HepG2 (cell line): ENCODE measurements around the gene ANKS1B. TPM values are rescaled to one million over a fixed set of nuclear protein-coding genes. Genes with fewer than 3 reads are reported as not detected.

Source experiments
- DMAP1 ChIP-seq: IDR thresholded peaks from 2 replicates; pipeline ENCODE4 v1.6.1; 2016
- ELF3 ChIP-seq: IDR thresholded peaks from 2 replicates; pipeline ENCODE4 v1.6.1; 2016; ENCODE audit warnings: missing genetic modification reagents, missing compliant biosample characterization
- IRF2 ChIP-seq: IDR thresholded peaks from 2 replicates; pipeline ENCODE4 v1.6.1; 2018; ENCODE audit warnings: missing genetic modification reagents, missing compliant biosample characterization
- KLF12 ChIP-seq: sonication (generic); formaldehyde crosslinking; IDR thresholded peaks from 2 replicates; pipeline ENCODE4 v1.4.0; 2020; ENCODE audit warnings: missing genetic modification reagents, borderline replicate concordance
- MED13 ChIP-seq: sonication (generic); formaldehyde crosslinking; IDR thresholded peaks from 2 replicates; pipeline ENCODE4 v1.5.0; 2020; ENCODE audit warnings: missing genetic modification reagents
- REXO4 ChIP-seq: sonication (generic); formaldehyde crosslinking; IDR thresholded peaks from 2 replicates; pipeline ENCODE4 v1.8.0; 2022; ENCODE audit warnings: missing genetic modification reagents, mild to moderate bottlenecking, borderline replicate concordance
- SP140L ChIP-seq: sonication (generic); formaldehyde crosslinking; IDR thresholded peaks from 2 replicates; pipeline ENCODE4 v1.4.0; 2020; ENCODE audit warnings: missing genetic modification reagents, borderline replicate concordance
- ZNF737 ChIP-seq: sonication (generic); formaldehyde crosslinking; IDR thresholded peaks from 2 replicates; pipeline ENCODE4 v1.5.0; 2020; ENCODE audit warnings: missing genetic modification reagents, mild to moderate bottlenecking, borderline replicate concordance
- ZNF775 ChIP-seq: sonication (generic); formaldehyde crosslinking; IDR thresholded peaks from 2 replicates; pipeline ENCODE4 v1.4.0; 2020; ENCODE audit warnings: missing genetic modification reagents, mild to moderate bottlenecking, moderate library complexity, borderline replicate concordance
- ZNF792 ChIP-seq: IDR thresholded peaks from 2 replicates; pipeline ENCODE4 v1.6.1; 2016
- polyA plus RNA-seq, 8 experiments: library from polyadenylated mRNA; depleted of rRNA in 3 of 8; stranded (reverse) in 7 of 8; unstranded in 1 of 8; fragments of >200 nt; fragmentation: Illumina TruSeq in 4 of 8; extraction: Trizol in 4 of 8; gene quantifications; 2 replicates each; pipeline versions ENCODE4 v1.2.1 to v1.2.3, GENCODE V29; 2011 to 2016; ENCODE audit warnings: low read depth in 4 of 8, missing spikeins in 1 of 8, mixed read lengths in 1 of 8; ENCODE audit not compliant: insufficient read depth in 1 of 8
- total RNA-seq, 5 experiments: library from RNA; depleted of rRNA; stranded (reverse); fragments of >200 nt; fragmentation: Illumina TruSeq; extraction: Trizol; gene quantifications; 2 replicates each; pipeline ENCODE4 v1.2.3, GENCODE V29; 2016; ENCODE audit warnings: low read depth in 1 of 5
- TF ChIP-seq, protein P1 (sequence below): sonication (generic); formaldehyde crosslinking; conservative IDR thresholded peaks from 2 replicates; pipeline ENCODE4 v1.8.0; 2022; ENCODE audit warnings: low read depth, missing genetic modification reagents
- TF ChIP-seq, protein P2 (sequence below): sonication (generic); formaldehyde crosslinking; IDR thresholded peaks from 2 replicates; pipeline ENCODE4 v1.4.0; 2020; ENCODE audit warnings: mild to moderate bottlenecking, missing genetic modification reagents
- TF ChIP-seq, protein P3 (sequence below): sonication (generic); formaldehyde crosslinking; IDR thresholded peaks from 2 replicates; pipeline ENCODE4 v1.9.0; 2022; ENCODE audit warnings: missing genetic modification reagents, mild to moderate bottlenecking, borderline replicate concordance

Gene ANKS1B
- total and polyA plus RNA-seq, 2 of the 13 experiments (the other 11 are each of a cell fraction or from before 2014, with no cell fraction given): 0.15 TPM; not detected in 1

DNA sequence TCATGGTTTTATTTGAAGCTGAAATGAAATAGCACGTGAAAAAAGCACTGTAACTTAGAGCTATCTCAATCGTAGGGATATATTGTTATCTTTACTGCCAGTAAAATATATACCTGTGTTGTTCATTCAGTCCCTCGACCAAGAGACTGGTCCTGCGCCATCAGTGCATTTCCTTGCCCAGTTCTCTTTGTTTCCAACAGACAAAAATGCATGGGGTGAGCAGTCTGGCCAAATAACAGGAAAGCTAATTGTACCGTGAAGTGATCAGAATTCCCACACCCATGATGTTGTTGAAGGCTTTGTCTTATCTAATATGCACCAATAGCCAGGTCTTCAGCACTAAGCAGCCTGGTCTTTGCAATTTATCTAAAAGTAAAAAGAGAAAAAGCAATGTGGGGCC is 814.3 kb downstream of the ANKS1B start (continued):
- TF ChIP-seq, protein P1, sequence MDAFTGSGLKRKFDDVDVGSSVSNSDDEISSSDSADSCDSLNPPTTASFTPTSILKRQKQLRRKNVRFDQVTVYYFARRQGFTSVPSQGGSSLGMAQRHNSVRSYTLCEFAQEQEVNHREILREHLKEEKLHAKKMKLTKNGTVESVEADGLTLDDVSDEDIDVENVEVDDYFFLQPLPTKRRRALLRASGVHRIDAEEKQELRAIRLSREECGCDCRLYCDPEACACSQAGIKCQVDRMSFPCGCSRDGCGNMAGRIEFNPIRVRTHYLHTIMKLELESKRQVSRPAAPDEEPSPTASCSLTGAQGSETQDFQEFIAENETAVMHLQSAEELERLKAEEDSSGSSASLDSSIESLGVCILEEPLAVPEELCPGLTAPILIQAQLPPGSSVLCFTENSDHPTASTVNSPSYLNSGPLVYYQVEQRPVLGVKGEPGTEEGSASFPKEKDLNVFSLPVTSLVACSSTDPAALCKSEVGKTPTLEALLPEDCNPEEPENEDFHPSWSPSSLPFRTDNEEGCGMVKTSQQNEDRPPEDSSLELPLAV (CRISPR knock-in tag): no peak
- TF ChIP-seq ELF3 (no peak), DMAP1 (CRISPR knock-in tag) (no peak), IRF2 (CRISPR knock-in tag) (no peak), KLF12 (CRISPR knock-in tag) (no peak), ZNF737 (CRISPR knock-in tag) (no peak), MED13 (no peak), REXO4 (CRISPR knock-in tag) (no peak), SP140L (CRISPR knock-in tag) (no peak), ZNF775 (no peak), ZNF792 (no peak)
- TF ChIP-seq, protein P2, sequence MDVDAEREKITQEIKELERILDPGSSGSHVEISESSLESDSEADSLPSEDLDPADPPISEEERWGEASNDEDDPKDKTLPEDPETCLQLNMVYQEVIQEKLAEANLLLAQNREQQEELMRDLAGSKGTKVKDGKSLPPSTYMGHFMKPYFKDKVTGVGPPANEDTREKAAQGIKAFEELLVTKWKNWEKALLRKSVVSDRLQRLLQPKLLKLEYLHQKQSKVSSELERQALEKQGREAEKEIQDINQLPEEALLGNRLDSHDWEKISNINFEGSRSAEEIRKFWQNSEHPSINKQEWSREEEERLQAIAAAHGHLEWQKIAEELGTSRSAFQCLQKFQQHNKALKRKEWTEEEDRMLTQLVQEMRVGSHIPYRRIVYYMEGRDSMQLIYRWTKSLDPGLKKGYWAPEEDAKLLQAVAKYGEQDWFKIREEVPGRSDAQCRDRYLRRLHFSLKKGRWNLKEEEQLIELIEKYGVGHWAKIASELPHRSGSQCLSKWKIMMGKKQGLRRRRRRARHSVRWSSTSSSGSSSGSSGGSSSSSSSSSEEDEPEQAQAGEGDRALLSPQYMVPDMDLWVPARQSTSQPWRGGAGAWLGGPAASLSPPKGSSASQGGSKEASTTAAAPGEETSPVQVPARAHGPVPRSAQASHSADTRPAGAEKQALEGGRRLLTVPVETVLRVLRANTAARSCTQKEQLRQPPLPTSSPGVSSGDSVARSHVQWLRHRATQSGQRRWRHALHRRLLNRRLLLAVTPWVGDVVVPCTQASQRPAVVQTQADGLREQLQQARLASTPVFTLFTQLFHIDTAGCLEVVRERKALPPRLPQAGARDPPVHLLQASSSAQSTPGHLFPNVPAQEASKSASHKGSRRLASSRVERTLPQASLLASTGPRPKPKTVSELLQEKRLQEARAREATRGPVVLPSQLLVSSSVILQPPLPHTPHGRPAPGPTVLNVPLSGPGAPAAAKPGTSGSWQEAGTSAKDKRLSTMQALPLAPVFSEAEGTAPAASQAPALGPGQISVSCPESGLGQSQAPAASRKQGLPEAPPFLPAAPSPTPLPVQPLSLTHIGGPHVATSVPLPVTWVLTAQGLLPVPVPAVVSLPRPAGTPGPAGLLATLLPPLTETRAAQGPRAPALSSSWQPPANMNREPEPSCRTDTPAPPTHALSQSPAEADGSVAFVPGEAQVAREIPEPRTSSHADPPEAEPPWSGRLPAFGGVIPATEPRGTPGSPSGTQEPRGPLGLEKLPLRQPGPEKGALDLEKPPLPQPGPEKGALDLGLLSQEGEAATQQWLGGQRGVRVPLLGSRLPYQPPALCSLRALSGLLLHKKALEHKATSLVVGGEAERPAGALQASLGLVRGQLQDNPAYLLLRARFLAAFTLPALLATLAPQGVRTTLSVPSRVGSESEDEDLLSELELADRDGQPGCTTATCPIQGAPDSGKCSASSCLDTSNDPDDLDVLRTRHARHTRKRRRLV (CRISPR knock-in tag): no peak
- TF ChIP-seq, protein P3, sequence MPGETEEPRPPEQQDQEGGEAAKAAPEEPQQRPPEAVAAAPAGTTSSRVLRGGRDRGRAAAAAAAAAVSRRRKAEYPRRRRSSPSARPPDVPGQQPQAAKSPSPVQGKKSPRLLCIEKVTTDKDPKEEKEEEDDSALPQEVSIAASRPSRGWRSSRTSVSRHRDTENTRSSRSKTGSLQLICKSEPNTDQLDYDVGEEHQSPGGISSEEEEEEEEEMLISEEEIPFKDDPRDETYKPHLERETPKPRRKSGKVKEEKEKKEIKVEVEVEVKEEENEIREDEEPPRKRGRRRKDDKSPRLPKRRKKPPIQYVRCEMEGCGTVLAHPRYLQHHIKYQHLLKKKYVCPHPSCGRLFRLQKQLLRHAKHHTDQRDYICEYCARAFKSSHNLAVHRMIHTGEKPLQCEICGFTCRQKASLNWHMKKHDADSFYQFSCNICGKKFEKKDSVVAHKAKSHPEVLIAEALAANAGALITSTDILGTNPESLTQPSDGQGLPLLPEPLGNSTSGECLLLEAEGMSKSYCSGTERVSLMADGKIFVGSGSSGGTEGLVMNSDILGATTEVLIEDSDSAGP: no peak
